Skeletal muscle satellite cell (primary cell): ENCODE results near the gene ENTPD1.

ENCODE experiments used
- H3K27me3 ChIP-seq: 2 replicates; pipeline ENCODE4 v1.7.0; 2013; ENCODE audit warnings: low read length; ENCODE audit not compliant: control insufficient read depth, insufficient read depth
- H3K36me3 ChIP-seq: 2 replicates; pipeline ENCODE4 v1.7.0; 2013; ENCODE audit warnings: mild to moderate bottlenecking, control low read depth, low read length; ENCODE audit not compliant: insufficient read depth
- H3K4me1 ChIP-seq: 2 replicates; pipeline ENCODE4 v1.7.0; 2013; ENCODE audit warnings: low read length; ENCODE audit not compliant: control insufficient read depth, insufficient read depth
- H3K4me2 ChIP-seq: 2 replicates; pipeline ENCODE4 v1.7.0; 2013; ENCODE audit warnings: mild to moderate bottlenecking, low read length
- H3K4me3 ChIP-seq: 2 replicates; pipeline ENCODE4 v1.7.0; 2013; ENCODE audit warnings: low read length
- H3K9ac ChIP-seq: 2 replicates; pipeline ENCODE4 v1.7.0; 2013; ENCODE audit warnings: mild to moderate bottlenecking, low read depth, low read length, moderate library complexity
- H3K9me3 ChIP-seq: replicated peaks from 2 replicates; pipeline ENCODE4 v1.7.0; 2013; ENCODE audit warnings: mild to moderate bottlenecking, control low read depth, low read length

Gene ENTPD1

GRCh38 chr10:95739056-95739455 lies 16.9 kb upstream of the ENTPD1 start:
- Histone ChIP-seq H3K36me3 (no peaks in the 10 kb centered on the region), H3K27me3 (no peaks in the 10 kb centered on the region), H3K9ac (no peak overlapping the region), H3K4me3 (no peak overlapping the region), H3K4me1 (peaks cover 6% of the 10 kb centered on the region), H3K4me2 (no peak overlapping the region), H3K9me3 (no peaks in the 10 kb centered on the region)

- Histone ChIP-seq H3K27me3 (no peaks in the 10 kb centered on the region), H3K4me1 (peaks cover 6% of the 10 kb centered on the region), H3K4me2 (no peak overlapping the region), H3K4me3 (no peak overlapping the region), H3K36me3 (no peaks in the 10 kb centered on the region), H3K9me3 (no peaks in the 10 kb centered on the region), H3K9ac (no peak overlapping the region)
Observed at GRCh38 chr10:95741807-95742467, 14.0 kb upstream of the ENTPD1 start.

- Histone ChIP-seq H3K4me3 (no peak overlapping the region), H3K4me1 (peaks cover 6% of the 10 kb centered on the region), H3K4me2 (no peak overlapping the region), H3K9me3 (no peaks in the 10 kb centered on the region), H3K9ac (no peak overlapping the region), H3K36me3 (no peaks in the 10 kb centered on the region), H3K27me3 (no peaks in the 10 kb centered on the region)
Observed at GRCh38 chr10:95742485-95742884, 13.5 kb upstream of the ENTPD1 start.

- Histone ChIP-seq H3K36me3 (no peaks in the 10 kb centered on the region), H3K27me3 (no peaks in the 10 kb centered on the region), H3K4me3 (no peak overlapping the region), H3K4me2 (no peak overlapping the region), H3K4me1 (peaks cover 6% of the 10 kb centered on the region), H3K9me3 (no peaks in the 10 kb centered on the region), H3K9ac (no peak overlapping the region)
Observed at GRCh38 chr10:95742962-95743535, 12.9 kb upstream of the ENTPD1 start.

- no peaks in the 10 kb centered on the region for H3K27me3 ChIP-seq
- H3K4me1 ChIP-seq = peaks cover 6% of the 10 kb centered on the region
- H3K9me3 ChIP-seq = no peaks in the 10 kb centered on the region
- no peak overlapping the region for H3K4me2 ChIP-seq
- H3K4me3 ChIP-seq = no peak overlapping the region
- no peaks in the 10 kb centered on the region for H3K36me3 ChIP-seq
- no peak overlapping the region for H3K9ac ChIP-seq
Observed at GRCh38 chr10:95745501-95745900, 10.5 kb upstream of the ENTPD1 start.

- Histone ChIP-seq H3K4me3 (no peak overlapping the region), H3K9me3 (no peaks in the 10 kb centered on the region), H3K27me3 (no peaks in the 10 kb centered on the region), H3K4me1 (no peaks in the 10 kb centered on the region), H3K4me2 (no peak overlapping the region), H3K9ac (no peak overlapping the region), H3K36me3 (no peaks in the 10 kb centered on the region)
Observed at GRCh38 chr10:95748349-95748748, 7.6 kb upstream of the ENTPD1 start.

- peaks cover 4% of the 10 kb centered on the region for H3K4me1 ChIP-seq
- H3K36me3 ChIP-seq = no peaks in the 10 kb centered on the region
- no peaks in the 10 kb centered on the region for H3K9me3 ChIP-seq
- peaks cover 7% of the 10 kb centered on the region for H3K27me3 ChIP-seq
- peak overlapping the region; percentile 22 for H3K9ac ChIP-seq
- no peak overlapping the region for H3K4me3 ChIP-seq
- H3K4me2 ChIP-seq = peak overlapping the region; percentile 50
Observed at GRCh38 chr10:95755511-95756004, 405 bp upstream of the ENTPD1 start.

GRCh38 chr10:95756809-95757684 lies 1.1 kb downstream of the ENTPD1 start:
- Histone ChIP-seq H3K4me1 (peaks cover 4% of the 10 kb centered on the region), H3K4me3 (no peak overlapping the region), H3K9me3 (no peaks in the 10 kb centered on the region), H3K4me2 (no peak overlapping the region), H3K27me3 (peaks cover 7% of the 10 kb centered on the region), H3K9ac (no peak overlapping the region), H3K36me3 (no peaks in the 10 kb centered on the region)

GRCh38 chr10:95758351-95759025 lies 2.5 kb downstream of the ENTPD1 start:
- H3K4me1 ChIP-seq = peaks cover 4% of the 10 kb centered on the region
- H3K4me3 ChIP-seq = no peak overlapping the region
- no peak overlapping the region for H3K9ac ChIP-seq

GRCh38 chr10:95759233-95759826 lies 3.4 kb downstream of the ENTPD1 start:
- H3K4me3 ChIP-seq = no peak overlapping the region
- peaks cover 4% of the 10 kb centered on the region for H3K4me1 ChIP-seq
- H3K9ac ChIP-seq = no peak overlapping the region
- H3K27me3 ChIP-seq = peaks cover 7% of the 10 kb centered on the region
- H3K36me3 ChIP-seq = no peaks in the 10 kb centered on the region
- no peak overlapping the region for H3K4me2 ChIP-seq
- no peaks in the 10 kb centered on the region for H3K9me3 ChIP-seq

More at GRCh38 chr10:95758351-95759025, 2.5 kb downstream of the ENTPD1 start:
- H3K36me3 ChIP-seq = no peaks in the 10 kb centered on the region
- H3K4me2 ChIP-seq = no peak overlapping the region
- H3K27me3 ChIP-seq = peaks cover 7% of the 10 kb centered on the region
- no peaks in the 10 kb centered on the region for H3K9me3 ChIP-seq
